GM12878 (cell line): ENCODE results near the gene CLEC4M. TPM values are rescaled to one million over a fixed set of nuclear protein-coding genes. Genes with fewer than 3 reads are reported as not detected.

ENCODE experiments used
- ATAC-seq: fragments of 200-7000 bp; cut with Tn5 transposase; 3 replicates; pipeline ENCODE4 v1.9.1; 2020; ENCODE audit warnings: mild to moderate bottlenecking, moderate library complexity
- BruUV-seq: library from RNA; stranded (reverse); fragments of 400-500 nt; replicated peaks from 2 replicates; lab custom pipeline; 2021; lab: Mats Ljungman, UMichigan
- CTCF ChIA-PET: fragments of 300-600 bp; sonication (Branson Sonifier 250); formaldehyde crosslinking; extraction: SDS; loops from one replicate; lab custom pipeline; 2021; ENCODE audit warnings: inconsistent platforms; lab: Yijun Ruan, JAX
- POLR2A ChIA-PET: fragments of 350-600 bp; formaldehyde crosslinking; extraction: SDS; loops from one replicate; lab custom pipeline; 2021; ENCODE audit warnings: inconsistent platforms; lab: Charles Lee
- RAD21 ChIA-PET: fragments of 300-600 bp; sonication (Branson Sonifier 250); formaldehyde crosslinking; loops from one replicate; lab custom pipeline; 2023; ENCODE audit warnings: antibody characterized with exemption; ENCODE audit not compliant: unreplicated experiment; lab: Charles Lee
- SMC1A ChIA-PET: fragments of 300-600 bp; sonication (Branson Sonifier 250); formaldehyde crosslinking; loops from one replicate; lab custom pipeline; 2023; ENCODE audit not compliant: unreplicated experiment, uncharacterized antibody; lab: Charles Lee
- DNase-seq: peaks from one replicate; pipeline ENCODE4 v3.0.0-alpha.2; 2011; ENCODE audit warnings: low read depth, low spot score
- FAIRE-seq: peaks from 3 replicates; lab custom pipeline; 2011; peaks lifted over from hg19 to GRCh38; lab: Jason Lieb, UNC
- H2AFZ ChIP-seq: 2 replicates; pipeline ENCODE4 v1.6.0; 2011; ENCODE audit warnings: low read depth, low read length, control low read depth; ENCODE audit not compliant: control insufficient read depth
- H3K27ac ChIP-seq: 2 replicates; pipeline ENCODE4 v1.5.1; 2011; ENCODE audit warnings: control low read depth; ENCODE audit not compliant: control insufficient read depth, insufficient read depth
- H3K27me3 ChIP-seq, 2 experiments: replicated peaks in 1 of 2; 2 replicates each; pipeline versions ENCODE4 v1.6.0 to v1.6.1; 2011; ENCODE audit warnings: low read length in 1 of 2; ENCODE audit not compliant: control insufficient read depth in 2 of 2, insufficient read depth in 2 of 2
- H3K36me3 ChIP-seq, 2 experiments: 2 replicates each; pipeline ENCODE4 v1.5.1; 2011; ENCODE audit warnings: low read length in 1 of 2; ENCODE audit not compliant: control insufficient read depth in 2 of 2, insufficient read depth in 2 of 2
- H3K4me1 ChIP-seq: 2 replicates; pipeline ENCODE4 v1.6.1; 2011; ENCODE audit warnings: mild to moderate bottlenecking, low read length, moderate library complexity, mixed read lengths; ENCODE audit not compliant: control insufficient read depth, insufficient read depth
- H3K4me2 ChIP-seq: 2 replicates; pipeline ENCODE4 v1.6.0; 2011; ENCODE audit warnings: control low read depth; ENCODE audit not compliant: control insufficient read depth, insufficient read depth
- H3K4me3 ChIP-seq: fragments of 200-600 bp; sonication (generic); 2 replicates; pipeline ENCODE4 v1.5.1; 2016
- H3K79me2 ChIP-seq: 2 replicates; pipeline ENCODE4 v1.6.0; 2011; ENCODE audit warnings: low read length; ENCODE audit not compliant: control insufficient read depth, insufficient read depth
- H3K9ac ChIP-seq: 2 replicates; pipeline ENCODE4 v1.8.0; 2011; ENCODE audit warnings: low read length, control low read depth, mixed read lengths; ENCODE audit not compliant: control insufficient read depth, insufficient read depth
- H3K9me3 ChIP-seq: replicated peaks from 3 replicates; pipeline ENCODE4 v1.5.1; 2011; ENCODE audit warnings: mild to moderate bottlenecking, low read length; ENCODE audit not compliant: control insufficient read depth, insufficient read depth
- H4K20me1 ChIP-seq: 2 replicates; pipeline ENCODE4 v1.6.0; 2011; ENCODE audit not compliant: control insufficient read depth, insufficient read depth
- BCL11A ChIP-seq: IDR thresholded peaks from 2 replicates; pipeline ENCODE4 v1.6.1; 2011; ENCODE audit warnings: low read depth, low read length
- EED ChIP-seq: sonication (generic); IDR thresholded peaks from 2 replicates; pipeline ENCODE4 v1.6.1; 2016; ENCODE audit warnings: antibody characterized with exemption, low read depth
- MYC ChIP-seq: IDR thresholded peaks from 2 replicates; pipeline ENCODE4 v1.6.1; 2011; ENCODE audit warnings: mild to moderate bottlenecking, low read length, moderate library complexity, inconsistent platforms; ENCODE audit not compliant: insufficient read depth, insufficient replicate concordance, insufficient read length, severe bottlenecking
- WGBS: methylation state at CpG from one replicate; pipeline ENCODE4 v1.1.6; 2016; ENCODE audit warnings: low lambda C conversion rate; ENCODE audit not compliant: insufficient replicate concordance, insufficient coverage; ENCODE audit errors: missing lambda C conversion rate; 5-methylcytosine and 5-hydroxymethylcytosine counted together
- in situ Hi-C: fragments of 300-500 bp; cut with MboI; formaldehyde crosslinking; loops from 9 replicates; pipeline ENCODE4 v1.14.3; 2018; ENCODE audit warnings: mixed read lengths
- intact Hi-C: fragments of 100-400 bp; cut with micrococcal nuclease; formaldehyde crosslinking; loops from one replicate; pipeline ENCODE4 v1.14.2; 2022; ENCODE audit not compliant: unreplicated experiment
- polyA plus RNA-seq, 11 experiments: library from polyadenylated mRNA; depleted of rRNA in 4 of 11; unstranded in 6 of 11; stranded (reverse) in 5 of 11; fragments of >200 nt; fragmentation: Nextera tagmentation in 4 of 11; fragmentation: Illumina TruSeq in 1 of 11; extraction: Ambion mirVana in 4 of 11; extraction: Trizol in 1 of 11; gene quantifications; 1 replicate in 1 of 11; 2 replicates in 10 of 11; pipeline versions ENCODE4 v1.2.1 to v1.2.3, GENCODE V29; 2011 to 2016; ENCODE audit warnings: inconsistent platforms in 2 of 11, missing spikeins in 2 of 11, low read depth in 1 of 11
- total RNA-seq, 4 experiments: library from RNA; depleted of rRNA in 3 of 4; stranded (reverse); fragments of >200 nt in 3 of 4; fragmentation: Illumina TruSeq in 1 of 4; extraction: Trizol in 1 of 4; gene quantifications; 2 replicates each; pipeline versions ENCODE4 v1.2.1 to v1.2.3, GENCODE V29; 2013 to 2021
- TF ChIP-seq, protein P1 (sequence below): IDR thresholded peaks from 2 replicates; pipeline ENCODE4 v1.6.1; 2011; ENCODE audit warnings: borderline replicate concordance, low read depth, mild to moderate bottlenecking, moderate library complexity, mixed read lengths, low read length; ENCODE audit not compliant: insufficient read depth; ENCODE audit errors: extremely low read length
- TF ChIP-seq, protein P2 (sequence below): fragments of 450-650 bp; formaldehyde crosslinking; IDR thresholded peaks from 2 replicates; pipeline ENCODE4 v1.5.0; 2022; ENCODE audit warnings: mild to moderate bottlenecking, missing genetic modification characterization

CLEC4M gene
- total and polyA plus RNA-seq, 10 of the 15 experiments (the other 5 are each of a cell fraction or from before 2014, with no cell fraction given): 0.11 to 0.42 (median 0.25) TPM; not detected in 1

DNA sequence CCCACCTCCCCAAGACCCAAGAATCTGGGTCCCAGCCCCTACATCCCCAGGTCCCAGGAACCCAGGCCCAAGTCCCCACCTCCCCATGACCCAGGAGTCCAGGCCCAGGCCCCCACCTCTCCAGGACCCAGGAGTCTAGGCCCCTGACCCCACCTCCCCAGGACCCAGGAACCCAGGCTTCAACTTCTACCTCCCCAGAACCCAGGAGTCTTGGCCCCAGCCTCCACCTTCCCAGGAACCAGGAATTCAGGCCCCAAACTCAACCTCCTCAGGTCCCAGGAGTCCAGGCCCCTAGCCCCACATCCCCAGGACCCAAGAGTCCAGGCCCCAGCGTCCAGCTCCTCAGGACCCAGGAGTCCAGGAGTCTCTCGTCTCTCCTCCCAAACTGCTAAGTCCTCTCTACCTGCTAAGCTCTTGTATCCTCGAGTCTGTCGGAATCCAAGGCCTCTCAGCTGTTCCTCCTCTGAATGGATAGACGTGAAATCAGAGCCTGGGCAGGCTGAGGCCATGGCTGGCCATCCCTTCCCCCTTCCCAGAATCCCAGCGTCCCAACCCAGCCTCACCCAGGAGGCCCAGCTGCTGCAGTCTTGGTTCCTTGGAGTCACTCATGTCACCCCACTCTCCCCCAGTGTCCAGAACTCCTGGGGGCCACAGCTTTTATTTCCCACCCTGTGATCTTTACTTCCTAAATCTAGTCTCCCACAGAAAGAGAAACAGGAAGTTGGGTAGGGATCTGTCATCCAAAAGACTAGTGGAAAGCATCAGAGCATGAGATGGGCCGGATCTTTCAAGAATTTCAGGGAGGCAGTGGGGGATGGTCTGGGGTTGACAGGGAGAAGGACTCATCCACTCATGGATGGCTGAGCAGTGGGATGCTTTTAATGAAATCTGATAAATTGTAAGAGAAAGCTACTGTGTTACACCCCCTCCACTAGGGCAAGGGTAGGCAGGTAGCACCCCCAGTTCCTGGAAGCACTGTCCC, 15.8 kb upstream of the CLEC4M start, which contains the start of gene CD209:
TSS of gene CD209 (minus strand) at position 632 of the 982 bp plus-strand sequence. CDS start at position 609, 23 bp downstream.
- POLR2A ChIA-PET: no interaction called here

More for the DNA sequence above, 15.8 kb upstream of the CLEC4M start, which contains the start of gene CD209:
- ATAC-seq (no peak), DNase-seq (no peak), FAIRE-seq (no peak)
- CTCF ChIA-PET: interaction anchor here (0.7 to 1.7 kb wide), 2 partner anchors 67 to 803 kb away, joined by 3 to 7 read pairs; partner anchors contain the start of gene TRAPPC5
- peaks cover 33% of the 10 kb centered on the region for H3K4me1 ChIP-seq
- H3K4me3 ChIP-seq: no peak within 1 kb of the TSS
- H4K20me1 ChIP-seq: no peaks in the 10 kb centered on the region
- no peak within 1 kb of the TSS for H3K9ac ChIP-seq
- RAD21 ChIA-PET: no interaction called here
- no peaks in the 10 kb centered on the region for H3K79me2 ChIP-seq
- peaks cover 6% of the 10 kb centered on the region; the same call in 2 of the 3 replicates for H3K9me3 ChIP-seq
- no peaks in the 10 kb centered on the region for H3K36me3 ChIP-seq
- in situ Hi-C loops (no loop called here), intact Hi-C loops (no loop called here)
- no peaks in the 10 kb centered on the region for H3K27me3 ChIP-seq
- no TSS peak for BruUV-seq
- 58% methylated on average over 7 of the region's 7 CpGs for WGBS
- no peak within 1 kb of the TSS for H3K4me2 ChIP-seq
- SMC1A ChIA-PET: interaction anchor here (1.0 to 1.4 kb wide), 3 partner anchors 17 to 53 kb away, joined by 3 to 5 read pairs (median 3); no protein-coding TSS in a partner anchor
- TF ChIP-seq, protein P1, sequence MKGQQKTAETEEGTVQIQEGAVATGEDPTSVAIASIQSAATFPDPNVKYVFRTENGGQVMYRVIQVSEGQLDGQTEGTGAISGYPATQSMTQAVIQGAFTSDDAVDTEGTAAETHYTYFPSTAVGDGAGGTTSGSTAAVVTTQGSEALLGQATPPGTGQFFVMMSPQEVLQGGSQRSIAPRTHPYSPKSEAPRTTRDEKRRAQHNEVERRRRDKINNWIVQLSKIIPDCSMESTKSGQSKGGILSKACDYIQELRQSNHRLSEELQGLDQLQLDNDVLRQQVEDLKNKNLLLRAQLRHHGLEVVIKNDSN: no peak
- TF ChIP-seq MYC (no peak), EED (peak; percentile 13; the same call in 1 of the 2 replicates), BCL11A (no peak)
- TF ChIP-seq, protein P2, sequence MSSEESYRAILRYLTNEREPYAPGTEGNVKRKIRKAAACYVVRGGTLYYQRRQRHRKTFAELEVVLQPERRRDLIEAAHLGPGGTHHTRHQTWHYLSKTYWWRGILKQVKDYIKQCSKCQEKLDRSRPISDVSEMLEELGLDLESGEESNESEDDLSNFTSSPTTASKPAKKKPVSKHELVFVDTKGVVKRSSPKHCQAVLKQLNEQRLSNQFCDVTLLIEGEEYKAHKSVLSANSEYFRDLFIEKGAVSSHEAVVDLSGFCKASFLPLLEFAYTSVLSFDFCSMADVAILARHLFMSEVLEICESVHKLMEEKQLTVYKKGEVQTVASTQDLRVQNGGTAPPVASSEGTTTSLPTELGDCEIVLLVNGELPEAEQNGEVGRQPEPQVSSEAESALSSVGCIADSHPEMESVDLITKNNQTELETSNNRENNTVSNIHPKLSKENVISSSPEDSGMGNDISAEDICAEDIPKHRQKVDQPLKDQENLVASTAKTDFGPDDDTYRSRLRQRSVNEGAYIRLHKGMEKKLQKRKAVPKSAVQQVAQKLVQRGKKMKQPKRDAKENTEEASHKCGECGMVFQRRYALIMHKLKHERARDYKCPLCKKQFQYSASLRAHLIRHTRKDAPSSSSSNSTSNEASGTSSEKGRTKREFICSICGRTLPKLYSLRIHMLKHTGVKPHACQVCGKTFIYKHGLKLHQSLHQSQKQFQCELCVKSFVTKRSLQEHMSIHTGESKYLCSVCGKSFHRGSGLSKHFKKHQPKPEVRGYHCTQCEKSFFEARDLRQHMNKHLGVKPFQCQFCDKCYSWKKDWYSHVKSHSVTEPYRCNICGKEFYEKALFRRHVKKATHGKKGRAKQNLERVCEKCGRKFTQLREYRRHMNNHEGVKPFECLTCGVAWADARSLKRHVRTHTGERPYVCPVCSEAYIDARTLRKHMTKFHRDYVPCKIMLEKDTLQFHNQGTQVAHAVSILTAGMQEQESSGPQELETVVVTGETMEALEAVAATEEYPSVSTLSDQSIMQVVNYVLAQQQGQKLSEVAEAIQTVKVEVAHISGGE: no peak
- no peak within 1 kb of the TSS for H2AFZ ChIP-seq
- H3K27ac ChIP-seq: no peak within 1 kb of the TSS
